GM19395 (cell line): Measurements from ENCODE around the gene NDE1.
A peak's percentile ranks its signal among the peaks of the same experiment; 100 is the strongest.

ENCODE experiments used
- ATAC-seq: cut with Tn5 transposase; IDR thresholded peaks from one replicate; pipeline ENCODE4 v1.9.1; 2021; ENCODE audit warnings: mild to moderate bottlenecking, moderate library complexity; ENCODE audit not compliant: unreplicated experiment

NDE1 gene

DNA sequence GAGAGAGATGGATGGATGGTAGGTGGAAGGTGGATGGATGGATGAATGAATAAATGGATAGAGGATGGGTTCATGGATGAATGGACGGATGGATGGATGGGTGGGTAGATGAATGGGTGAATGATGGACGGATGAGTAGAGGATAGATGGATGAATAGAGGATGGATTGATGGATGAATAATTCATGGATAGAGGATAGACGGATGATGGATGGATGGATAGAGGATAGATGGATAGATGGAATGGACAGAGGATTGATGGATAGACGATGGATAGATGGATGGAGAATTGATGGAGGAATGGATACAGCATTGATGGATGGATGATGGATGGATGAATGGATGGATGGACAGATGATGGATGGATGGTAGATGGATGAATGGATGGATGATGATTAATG lies 115.1 kb downstream of the NDE1 start:
- ATAC-seq = no peak

DNA sequence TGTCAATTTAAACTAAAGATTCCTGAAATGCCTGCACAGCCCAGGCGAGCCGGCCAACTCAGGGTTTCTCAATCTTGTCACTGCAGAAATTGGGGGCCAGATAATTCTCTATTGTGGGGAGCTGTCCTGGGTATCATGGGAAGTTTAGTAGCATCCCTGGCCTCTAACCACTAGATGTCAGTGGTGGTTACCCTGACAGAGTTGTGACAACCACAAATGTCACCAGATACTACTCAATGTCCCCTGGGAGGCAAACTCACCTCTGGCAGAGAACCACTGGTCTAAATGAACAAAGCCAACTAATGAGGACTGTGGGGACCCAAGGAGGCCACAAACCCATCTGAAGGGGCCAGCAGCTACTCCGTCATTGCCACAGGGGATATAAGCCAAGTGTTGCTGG lies 115.8 kb downstream of the NDE1 start:
- peak; percentile 83 for ATAC-seq

DNA sequence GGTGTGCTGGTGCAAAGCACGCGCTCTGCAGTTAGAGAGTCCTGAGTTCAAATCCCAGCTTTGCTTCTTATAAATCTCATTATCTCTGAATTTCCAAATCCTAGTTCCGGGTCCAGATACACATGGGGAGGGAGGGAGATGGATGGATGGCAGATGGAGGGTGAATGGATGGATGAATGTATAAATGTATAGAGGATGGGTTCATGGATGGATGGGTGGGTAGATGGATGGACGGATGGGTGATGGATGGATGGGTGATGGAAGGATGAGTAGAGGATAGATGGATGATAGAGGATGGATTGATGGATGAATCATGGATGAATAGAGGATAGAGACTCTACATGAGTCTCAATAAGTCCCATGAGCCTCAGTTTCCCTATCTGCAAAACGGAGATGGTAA lies 116.9 kb downstream of the NDE1 start:
- ATAC-seq = no peak

DNA sequence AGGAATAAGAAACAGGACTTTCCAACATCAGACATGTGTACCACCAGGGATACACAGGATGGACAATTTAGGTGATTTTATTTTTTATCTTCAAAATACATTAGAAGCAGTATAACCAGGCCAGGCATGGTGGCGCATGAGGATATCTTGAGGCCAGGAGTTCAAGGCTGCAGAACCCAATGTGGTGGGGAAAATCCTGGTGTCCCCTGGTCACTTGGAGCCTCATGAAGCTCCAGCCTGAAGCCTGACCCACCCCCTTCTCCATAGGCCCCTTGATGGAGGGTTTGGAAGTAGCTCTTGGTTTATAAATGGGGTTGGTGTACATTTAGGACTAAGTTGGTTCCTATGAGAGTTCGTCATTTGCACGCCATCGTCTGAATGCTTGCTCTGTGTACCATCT lies 118.2 kb downstream of the NDE1 start:
- no peak for ATAC-seq

DNA sequence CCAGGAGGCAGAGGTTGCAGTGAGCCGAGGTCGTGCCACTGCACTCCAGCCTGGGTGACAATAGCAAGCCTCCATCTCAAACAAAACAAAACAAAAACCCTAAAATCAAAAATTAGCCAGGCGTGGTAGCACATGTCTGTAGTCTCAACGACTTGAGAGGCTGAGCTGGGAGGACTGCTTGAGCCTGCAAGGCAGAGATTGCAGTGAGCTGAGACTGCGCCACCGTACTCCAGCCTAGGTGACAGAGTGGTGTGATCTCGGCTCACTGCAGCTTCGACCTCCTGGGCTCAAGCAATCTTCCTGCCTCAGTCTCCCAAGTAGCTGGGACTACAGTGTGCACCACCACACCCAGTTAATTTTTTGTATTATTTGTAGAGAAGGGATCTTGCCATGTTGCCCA lies 119.2 kb downstream of the NDE1 start:
- ATAC-seq = no peak

DNA sequence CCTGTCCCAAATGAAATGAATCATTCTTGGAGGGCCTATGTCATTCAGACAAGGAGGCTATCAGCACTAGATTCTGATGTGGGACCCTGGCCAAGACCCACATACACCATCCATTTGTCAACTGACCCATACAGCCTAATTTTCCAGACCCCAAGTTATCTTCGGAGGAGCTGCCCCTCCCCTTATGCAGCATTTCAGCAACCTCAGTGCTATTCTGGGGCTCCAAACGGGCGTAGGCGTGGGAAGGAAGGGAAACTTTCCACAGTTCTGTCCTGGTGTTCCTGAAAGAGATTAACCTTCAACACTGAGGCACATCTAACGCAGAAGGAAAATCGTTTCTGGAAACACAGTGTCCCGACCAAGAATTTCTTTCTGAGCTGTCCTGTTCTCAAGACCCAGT lies 120.1 kb downstream of the NDE1 start:
- no peak for ATAC-seq

DNA sequence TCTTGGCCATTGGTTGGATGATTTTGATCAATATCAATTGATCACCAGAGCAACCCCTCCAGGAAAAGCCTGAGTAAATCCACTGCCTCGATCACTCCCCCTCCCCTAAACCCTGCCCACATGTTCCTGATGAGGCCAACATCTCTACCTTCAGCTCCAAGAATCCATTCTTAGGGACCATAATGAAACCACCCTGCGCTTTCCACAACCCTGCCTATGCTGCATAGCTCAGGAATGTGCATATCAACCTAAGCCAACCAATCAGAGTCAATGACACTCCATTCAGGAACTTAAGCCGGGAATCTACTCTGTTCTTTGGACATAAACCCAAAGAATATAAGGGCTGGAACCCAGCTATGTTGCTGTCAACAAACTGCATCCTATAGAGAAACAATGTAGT lies 120.5 kb downstream of the NDE1 start:
- ATAC-seq = no peak

DNA sequence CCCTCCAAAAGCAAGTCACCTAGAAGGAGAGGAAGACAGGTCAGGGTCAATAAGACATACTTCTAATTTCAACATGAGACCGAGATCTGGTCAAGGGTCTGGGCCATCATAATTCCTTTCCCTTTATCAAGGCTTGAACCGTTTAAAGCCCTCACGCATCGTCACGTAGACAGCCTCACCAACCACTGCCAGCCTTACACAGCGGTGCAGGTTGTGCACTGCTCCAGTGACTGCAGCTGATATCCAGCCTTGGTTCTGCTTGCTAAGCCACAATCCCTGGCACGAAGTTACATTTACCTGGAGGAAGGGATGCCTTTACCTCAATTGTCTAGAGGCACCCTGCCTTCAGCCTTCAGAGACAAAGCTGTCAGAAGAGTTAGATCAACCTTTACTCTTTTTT lies 121.6 kb downstream of the NDE1 start:
- no peak for ATAC-seq

DNA sequence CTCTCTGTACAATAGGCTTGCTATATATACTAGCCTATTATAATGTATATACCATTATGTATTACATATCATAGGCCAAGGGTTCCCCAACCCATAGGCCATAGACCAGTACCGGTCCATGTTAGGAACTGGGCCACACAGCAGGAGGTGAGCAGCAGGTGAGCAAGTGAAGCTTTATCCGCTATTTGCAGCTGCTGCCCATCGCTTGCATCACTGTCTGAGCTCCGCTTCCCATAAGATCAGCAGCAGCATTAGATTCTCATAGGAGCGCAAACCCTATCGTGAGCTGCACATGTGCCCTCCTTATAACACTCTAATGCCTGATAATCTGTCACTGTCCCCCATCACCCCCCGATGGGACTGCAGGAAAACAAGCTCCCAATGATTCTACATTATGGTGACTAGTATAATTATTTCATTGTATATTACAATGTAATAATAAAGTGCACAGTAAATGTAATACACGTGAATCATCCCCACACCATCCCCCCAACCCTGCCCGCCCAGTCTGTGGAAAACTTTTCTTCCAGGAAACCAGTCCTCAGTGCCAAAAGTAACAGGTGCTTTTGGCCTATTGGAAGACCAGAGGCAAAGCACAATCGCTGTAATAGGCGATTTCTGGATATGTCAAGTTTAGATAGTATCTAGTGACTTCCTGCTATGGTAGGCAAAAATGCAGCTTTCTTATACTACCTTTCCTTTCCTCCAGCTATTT lies 122.7 kb downstream of the NDE1 start:
- ATAC-seq = no peak

DNA sequence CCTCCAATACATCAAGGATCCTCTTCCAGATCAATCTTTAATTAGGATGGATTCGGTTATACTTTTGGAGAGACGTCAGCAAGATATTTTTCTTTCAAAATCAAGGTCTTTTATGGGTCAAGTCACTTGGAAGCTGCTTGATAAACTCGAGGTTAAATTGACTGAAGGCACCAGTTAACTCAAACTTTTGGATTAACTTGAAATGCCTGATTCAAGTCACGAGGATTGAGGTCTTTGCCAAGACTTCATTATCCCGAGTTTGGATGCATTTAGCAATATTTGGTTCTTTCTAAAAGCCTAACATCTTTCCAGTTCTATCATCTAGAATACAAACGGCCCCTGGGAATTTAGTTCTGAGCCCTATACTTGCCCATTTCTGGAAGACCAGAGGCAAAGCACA lies 123.9 kb downstream of the NDE1 start:
- no peak for ATAC-seq

DNA sequence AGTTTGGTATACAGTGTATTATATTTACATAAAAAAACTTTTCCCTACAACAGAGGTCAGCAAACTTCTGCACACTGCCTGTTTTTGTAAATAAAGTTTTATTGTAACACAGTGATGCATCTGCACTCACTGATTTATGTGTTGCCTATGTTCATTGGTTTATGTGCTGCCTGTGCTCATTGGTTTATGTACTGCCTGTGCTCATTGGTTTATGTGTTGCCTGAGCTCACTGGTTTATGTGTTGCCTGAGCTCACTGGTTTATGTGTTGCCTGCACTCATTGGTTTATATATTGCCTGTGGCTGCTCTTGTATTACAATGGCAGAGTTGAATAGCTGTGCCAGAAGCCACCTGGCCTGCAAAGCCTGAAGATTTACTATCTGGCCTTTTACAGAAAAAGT lies 125.2 kb downstream of the NDE1 start:
- no peak for ATAC-seq

DNA sequence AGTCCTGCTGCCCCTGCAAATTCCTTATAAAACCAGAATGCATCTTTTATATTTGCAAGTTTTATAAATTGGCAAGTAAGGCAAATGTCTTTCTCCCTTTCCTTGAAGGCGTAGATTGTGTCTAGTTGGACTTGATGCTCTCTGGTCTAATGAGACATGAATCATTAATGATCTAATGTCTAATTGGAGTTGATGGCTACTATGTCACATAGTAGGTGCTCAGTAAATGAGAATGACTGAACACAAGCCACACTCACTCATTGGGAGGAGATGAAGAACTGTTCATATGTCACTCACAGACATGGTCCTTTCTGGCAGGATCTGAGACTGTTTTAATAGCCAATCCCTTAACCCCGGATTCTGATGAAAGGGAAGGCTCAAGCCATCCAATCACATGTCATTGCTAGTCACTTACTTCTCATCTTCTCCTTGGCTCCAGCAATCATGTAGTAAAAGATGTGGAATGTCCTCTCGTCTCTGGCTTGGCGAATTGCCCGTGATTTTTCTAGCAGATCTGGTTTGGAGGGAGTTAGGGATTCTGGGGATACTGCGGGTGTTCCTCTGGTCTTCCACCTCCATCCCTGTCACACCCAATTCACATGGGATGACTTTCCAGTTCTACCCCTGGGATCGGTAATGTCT lies 125.7 kb downstream of the NDE1 start:
- ATAC-seq = no peak
